Suprapubic skin (tissue), 3 donors: Measurements from ENCODE around the gene EIF4G3.

Experiments
- EP300 ChIP-seq: sonication (generic); formaldehyde crosslinking; IDR thresholded peaks from one replicate; pipeline ENCODE4 v1.6.1; 2017; ENCODE audit warnings: antibody characterized with exemption
- POLR2A ChIP-seq, 2 donors: fragments of 450-650 bp; IDR thresholded peaks; one replicate each; pipeline ENCODE4 v1.6.1; 2017; ENCODE audit warnings: antibody characterized with exemption in 2 of 2, mild to moderate bottlenecking in 2 of 2, moderate library complexity in 2 of 2
- TF ChIP-seq, protein P1 (sequence below), 2 donors: fragments of 200-600 bp in 1 of 2; fragments of 450-650 bp in 1 of 2; sonication (generic) in 1 of 2; IDR thresholded peaks; one replicate each; pipeline ENCODE4 v1.5.1; 2016 to 2019; ENCODE audit warnings: antibody characterized with exemption in 2 of 2, mild to moderate bottlenecking in 1 of 2, moderate library complexity in 1 of 2

DNA sequence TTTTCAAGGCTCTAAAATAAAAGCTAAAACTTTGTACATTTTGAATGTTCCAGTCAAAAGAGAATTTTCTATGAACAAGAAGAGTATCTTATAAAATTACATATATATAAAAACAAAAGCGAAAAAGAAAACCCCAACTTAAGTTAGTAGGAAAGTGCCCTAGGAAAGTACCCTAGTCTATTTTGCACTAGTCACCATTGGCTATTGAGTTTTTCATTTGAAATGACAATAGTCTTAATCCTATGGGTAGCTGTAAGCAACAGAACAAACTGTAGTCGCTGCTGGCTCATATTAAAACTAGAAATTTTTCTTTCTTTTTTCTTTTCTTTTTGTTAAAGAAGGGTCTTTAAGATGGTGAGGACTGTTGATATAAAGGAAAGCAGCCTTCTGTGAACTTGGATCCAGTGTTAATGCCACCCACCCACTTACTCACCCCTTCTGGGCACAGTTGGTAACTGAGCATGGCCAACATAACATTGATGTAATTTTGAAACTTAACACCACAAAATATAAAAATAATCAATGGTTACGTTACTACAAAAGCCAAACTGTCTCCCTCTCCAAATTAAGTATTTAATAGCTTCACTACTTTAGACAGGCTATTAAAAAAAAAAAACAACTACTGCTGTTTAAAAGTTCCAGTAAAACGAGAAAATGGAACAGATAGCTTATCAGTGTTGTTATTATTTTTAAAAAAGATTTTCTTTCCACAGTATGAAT, 177.0 kb downstream of the EIF4G3 start:
- TF ChIP-seq, protein P1, sequence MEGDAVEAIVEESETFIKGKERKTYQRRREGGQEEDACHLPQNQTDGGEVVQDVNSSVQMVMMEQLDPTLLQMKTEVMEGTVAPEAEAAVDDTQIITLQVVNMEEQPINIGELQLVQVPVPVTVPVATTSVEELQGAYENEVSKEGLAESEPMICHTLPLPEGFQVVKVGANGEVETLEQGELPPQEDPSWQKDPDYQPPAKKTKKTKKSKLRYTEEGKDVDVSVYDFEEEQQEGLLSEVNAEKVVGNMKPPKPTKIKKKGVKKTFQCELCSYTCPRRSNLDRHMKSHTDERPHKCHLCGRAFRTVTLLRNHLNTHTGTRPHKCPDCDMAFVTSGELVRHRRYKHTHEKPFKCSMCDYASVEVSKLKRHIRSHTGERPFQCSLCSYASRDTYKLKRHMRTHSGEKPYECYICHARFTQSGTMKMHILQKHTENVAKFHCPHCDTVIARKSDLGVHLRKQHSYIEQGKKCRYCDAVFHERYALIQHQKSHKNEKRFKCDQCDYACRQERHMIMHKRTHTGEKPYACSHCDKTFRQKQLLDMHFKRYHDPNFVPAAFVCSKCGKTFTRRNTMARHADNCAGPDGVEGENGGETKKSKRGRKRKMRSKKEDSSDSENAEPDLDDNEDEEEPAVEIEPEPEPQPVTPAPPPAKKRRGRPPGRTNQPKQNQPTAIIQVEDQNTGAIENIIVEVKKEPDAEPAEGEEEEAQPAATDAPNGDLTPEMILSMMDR (IDR thresholded peaks at IDR 0.05) = no peak
- no peak for TF ChIP-seq EP300
- no peak for TF ChIP-seq POLR2A (IDR thresholded peaks at IDR 0.05)
